GM12873 (cell line): Measurements from ENCODE around the gene CA7.
A peak's percentile ranks its signal among the peaks of the same experiment; 100 is the strongest.

Experiments used
- CTCF ChIP-seq: IDR thresholded peaks from 2 replicates; pipeline ENCODE4 v1.5.1; 2012; ENCODE audit warnings: low read depth, mild to moderate bottlenecking, moderate library complexity, low read length, control low read depth; ENCODE audit not compliant: insufficient read depth; ENCODE audit errors: missing control alignments

CA7 gene

DNA sequence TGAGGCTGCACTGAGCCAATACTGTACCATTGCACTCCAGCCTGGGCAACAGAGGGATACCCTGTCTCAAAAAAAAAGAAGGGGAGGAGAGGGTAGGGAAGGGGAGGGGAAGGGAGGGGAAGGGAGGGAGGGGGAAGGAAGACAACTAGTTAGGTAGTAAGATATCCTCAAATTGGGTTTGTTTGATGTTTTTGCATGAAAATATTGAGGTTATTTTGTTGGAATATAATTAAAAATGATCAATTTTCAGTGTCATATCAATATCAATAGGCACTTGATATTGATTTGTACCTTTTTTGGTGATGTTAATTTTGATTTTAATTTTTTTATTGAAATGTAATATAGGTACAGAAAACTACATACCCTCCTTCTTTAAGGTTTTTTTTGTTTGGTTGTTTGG lies 19.5 kb downstream of the CA7 start:
- no peak for TF ChIP-seq CTCF

- TF ChIP-seq CTCF: no peak
These were observed 25.2 kb downstream of the CA7 start for GRCh38 chr16:66869424-66869823.

DNA sequence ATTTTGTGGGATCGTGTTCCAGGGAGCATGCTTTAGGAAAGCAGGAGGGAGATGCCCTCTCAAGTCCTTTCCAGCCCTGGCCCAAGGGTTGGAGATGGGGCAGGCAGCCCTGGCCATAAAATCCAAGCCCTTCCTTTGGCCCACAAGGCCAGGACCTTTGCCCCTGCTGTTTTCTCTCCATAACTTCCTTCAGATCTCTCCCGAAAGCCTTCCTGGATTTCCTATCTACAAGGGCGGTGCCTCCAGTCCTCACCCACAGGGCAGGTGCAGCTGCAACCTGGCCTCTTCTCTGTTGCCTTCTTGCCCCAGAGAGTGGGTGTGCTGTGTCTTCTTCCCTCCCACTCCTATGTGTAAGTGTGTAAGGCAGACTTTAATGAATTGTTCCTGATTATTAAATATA lies 27.6 kb downstream of the CA7 start:
- no peak for TF ChIP-seq CTCF

DNA sequence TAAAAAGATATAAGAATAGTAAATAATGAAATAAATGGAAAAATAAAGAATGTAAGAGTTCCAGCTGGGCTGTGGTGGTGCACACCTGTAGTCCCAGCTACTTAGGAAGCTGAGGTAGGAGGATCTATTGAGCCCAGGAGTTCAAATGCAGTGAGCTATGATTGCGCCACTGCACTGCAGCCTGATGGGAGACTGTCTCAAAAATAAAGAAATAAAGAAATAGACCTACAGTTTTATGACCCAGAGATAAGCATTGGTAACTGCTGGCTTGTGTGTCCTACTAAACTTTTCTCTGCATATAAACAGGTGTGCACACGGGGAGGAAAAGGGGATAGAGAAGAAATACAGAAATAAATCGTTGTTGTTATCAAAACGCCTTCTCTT lies 28.3 kb downstream of the CA7 start:
- TF ChIP-seq CTCF: no peak

- peak; percentile 93 for TF ChIP-seq CTCF
These were observed 28.9 kb downstream of the CA7 start for GRCh38 chr16:66872943-66873684.

- no peak for TF ChIP-seq CTCF
These were observed 29.5 kb downstream of the CA7 start for GRCh38 chr16:66873685-66874055.

- TF ChIP-seq CTCF: no peak
These were observed 30.0 kb downstream of the CA7 start for GRCh38 chr16:66874079-66874775.
